HG03442 (cell line): ENCODE results near the gene DOK5.

Experiments
- ATAC-seq: cut with Tn5 transposase; IDR thresholded peaks from one replicate; pipeline ENCODE4 v1.9.1; 2021; ENCODE audit warnings: mild to moderate bottlenecking, moderate library complexity; ENCODE audit not compliant: unreplicated experiment

Gene DOK5

DNA sequence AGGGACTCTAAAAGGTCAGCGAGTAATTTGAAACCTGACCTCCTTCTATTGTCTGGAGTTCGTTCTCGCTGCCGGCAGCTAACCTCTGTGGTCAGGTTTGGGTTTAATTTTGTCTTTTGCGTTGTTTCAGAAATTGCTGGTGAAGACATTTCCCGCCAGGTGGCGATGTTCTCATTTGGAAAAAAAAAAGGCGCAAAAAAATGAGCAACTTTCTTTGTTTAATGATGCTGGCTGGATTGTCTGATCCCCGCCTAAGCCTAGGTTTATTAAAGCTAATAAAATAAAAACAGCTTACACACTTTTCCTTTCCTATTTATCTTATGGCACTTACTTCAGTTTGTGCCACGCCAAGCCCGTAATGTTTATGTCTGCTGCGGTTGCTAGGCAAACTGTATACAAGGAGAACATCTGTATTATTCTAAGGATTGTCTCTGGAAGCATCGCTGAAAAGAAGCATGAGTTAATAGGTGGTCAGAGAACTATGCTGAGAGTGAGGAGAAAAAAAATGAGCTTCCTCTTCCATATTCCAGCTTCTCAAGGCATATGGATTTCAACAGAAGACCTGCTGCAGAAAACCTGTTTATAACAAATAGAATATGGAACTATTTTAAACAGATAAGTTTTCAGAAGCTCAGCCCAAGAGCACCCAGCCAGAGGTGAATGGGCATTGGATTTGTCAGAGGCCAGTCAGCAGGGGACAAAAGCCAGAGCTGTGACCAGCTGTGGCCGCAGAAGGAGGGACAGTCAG lies 205.7 kb downstream of the DOK5 start:
- no peak for ATAC-seq

DNA sequence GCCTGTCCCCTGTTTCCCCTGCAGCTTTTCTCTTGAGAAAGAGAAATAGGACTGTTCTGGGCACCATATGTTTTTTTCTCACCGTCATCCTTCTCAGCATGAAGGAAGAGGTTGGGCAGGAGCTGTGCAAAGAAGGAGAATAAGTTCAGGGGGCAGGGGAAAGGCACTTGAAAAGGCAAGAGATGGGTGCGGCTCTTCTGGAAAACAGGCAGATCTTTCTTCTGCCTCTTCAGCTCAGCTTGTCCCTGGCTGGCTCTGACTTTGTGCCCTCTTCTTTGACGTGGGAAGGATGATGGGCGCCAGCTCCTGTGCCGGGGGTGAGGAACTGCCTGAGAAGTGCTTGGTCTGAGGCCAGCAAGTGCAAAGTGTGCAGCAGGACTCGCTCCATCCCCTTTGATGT lies 206.5 kb downstream of the DOK5 start:
- no peak for ATAC-seq

DNA sequence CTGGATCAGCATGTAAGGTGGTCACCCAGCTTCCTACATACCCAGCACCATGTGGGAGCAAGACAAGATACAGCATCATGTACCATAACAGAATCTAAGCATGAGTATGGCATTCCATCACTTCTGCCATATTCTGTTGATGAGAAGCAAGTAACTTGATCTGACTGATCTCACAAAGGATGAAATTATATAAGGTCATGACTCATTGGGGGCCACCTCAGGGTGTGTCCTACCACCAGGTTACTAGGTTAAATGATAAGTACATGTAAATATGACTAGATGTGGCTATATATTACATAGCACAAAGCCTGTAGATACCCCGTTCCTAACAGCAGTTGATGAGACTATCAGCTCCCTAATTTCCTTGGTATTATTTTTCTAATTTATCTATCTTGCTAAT lies 213.1 kb downstream of the DOK5 start:
- no peak for ATAC-seq

DNA sequence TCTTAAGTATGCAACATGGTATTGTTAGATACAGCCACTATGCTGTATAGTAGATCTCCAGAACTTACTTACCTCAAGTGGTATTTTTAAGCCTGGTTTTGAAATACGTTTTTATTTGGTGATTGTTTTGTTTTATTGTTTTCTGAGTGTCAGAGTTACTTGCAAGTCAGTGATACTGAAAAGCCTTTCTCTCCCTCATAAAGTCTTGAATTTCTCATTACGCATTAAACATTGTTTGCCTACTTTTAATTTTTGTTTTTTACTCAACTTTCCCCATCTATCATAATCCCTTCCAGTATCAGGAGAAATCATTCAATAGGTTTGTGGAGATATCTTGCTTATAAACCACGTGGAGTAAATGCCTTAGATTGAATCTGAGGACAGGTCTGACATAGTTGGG lies 214.9 kb downstream of the DOK5 start:
- ATAC-seq: no peak

DNA sequence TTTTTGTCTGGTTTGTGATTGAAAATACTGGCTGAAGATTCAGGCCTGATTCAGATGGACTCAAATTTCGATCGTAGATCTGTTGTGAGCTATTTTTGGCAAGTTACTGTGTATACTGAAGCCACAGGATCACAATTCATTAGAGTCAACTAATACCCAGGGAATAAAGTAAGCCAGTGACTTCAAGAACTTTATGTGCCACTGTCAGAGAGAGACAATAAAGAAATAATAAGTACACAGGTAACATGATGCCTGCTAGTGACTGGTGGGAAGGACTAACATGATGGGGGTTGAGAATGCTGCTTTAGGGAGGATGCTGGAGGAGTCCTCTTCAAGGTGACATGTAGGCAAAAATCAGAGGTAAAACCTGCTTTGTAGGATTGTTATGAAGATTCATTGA lies 215.9 kb downstream of the DOK5 start:
- no peak for ATAC-seq

DNA sequence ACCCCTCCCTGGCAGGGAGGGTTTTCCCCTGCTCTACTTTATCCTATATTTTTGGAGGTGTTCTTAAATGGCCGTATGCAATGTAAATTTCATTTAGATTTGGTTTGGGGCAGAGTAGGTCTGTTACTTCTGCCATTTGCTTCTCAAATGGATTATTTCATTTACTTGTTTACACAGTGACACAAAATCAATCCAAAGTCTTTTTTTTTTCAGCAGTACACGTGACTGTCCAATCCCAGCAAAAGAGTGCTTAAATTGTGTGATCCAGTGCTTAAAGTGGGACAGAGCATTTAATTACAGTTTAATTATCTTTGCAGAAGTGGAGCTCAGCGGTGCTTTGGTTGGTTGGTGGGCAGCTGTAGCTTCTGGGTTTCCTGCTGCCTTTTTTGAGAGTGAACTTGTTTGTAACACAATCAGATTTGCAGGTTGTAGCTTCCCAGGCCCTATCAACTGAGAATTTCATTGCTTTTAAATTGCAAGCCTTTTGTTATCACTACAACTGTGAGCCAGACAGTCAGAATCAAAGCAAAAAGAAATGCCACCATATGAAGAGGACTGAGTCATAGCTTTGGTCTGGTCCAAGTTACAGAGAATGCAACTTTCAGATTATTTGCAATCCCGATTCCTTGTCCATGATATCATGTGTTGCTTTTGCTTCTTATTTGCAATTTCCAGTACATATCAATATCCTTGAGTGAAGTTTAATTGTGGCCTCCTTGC lies 216.9 kb downstream of the DOK5 start:
- ATAC-seq: no peak

DNA sequence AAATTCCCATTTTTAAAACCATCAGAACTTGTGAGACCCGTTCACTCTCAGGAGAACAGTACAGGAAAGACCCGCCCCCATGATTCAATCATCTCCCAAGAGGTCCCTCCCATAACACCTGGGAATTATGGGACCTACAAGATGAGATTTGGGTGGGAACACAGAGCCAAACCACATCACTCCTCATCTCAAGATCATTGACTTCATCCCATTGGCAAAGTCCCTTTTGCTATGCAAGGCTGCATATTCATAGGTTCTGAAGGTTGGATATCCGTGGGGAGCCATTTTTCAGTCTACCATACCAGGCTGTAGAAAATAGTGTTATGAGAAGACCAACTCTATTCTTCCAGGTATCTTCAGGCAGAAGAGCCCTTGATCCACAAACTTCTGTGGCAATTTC lies 219.1 kb downstream of the DOK5 start:
- ATAC-seq: no peak

DNA sequence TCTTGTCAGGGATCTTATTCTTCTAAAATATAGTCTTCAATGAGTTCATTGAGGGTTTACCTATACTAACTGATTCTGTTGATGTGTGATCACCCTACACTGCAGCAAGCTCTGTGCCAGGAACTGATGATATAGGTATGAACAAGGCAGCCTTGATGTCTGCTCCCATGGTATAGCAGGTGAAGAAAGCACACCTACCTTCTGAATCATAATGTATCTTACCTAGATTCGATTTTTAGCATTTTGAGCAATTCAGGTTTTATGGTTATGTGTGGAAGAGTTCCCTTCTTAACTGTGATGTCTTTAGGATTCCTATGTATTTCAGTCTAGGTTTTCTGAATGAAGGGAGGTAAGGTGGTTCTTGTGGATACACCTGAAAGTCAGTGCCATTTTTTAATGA lies 223.0 kb downstream of the DOK5 start:
- ATAC-seq: no peak
